HG02970 (cell line): ENCODE results near the gene TSSK2.
A peak's percentile ranks its signal among the peaks of the same experiment; 100 is the strongest.

Source experiments
- ATAC-seq: cut with Tn5 transposase; IDR thresholded peaks from one replicate; pipeline ENCODE4 v1.9.1; 2021; ENCODE audit warnings: mild to moderate bottlenecking, moderate library complexity, moderate number of reproducible peaks; ENCODE audit not compliant: unreplicated experiment, low FRiP score

The TSSK2 gene

GRCh38 chr22:19105867-19106802 lies 25.0 kb upstream of the TSSK2 start:
- no peak for ATAC-seq

- ATAC-seq = no peak
Measured at GRCh38 chr22:19106886-19107729, 24.0 kb upstream of the TSSK2 start.

- no peak for ATAC-seq
Measured at GRCh38 chr22:19107730-19108074, 23.4 kb upstream of the TSSK2 start.

GRCh38 chr22:19108807-19109197 lies 22.3 kb upstream of the TSSK2 start:
- no peak for ATAC-seq

- ATAC-seq = no peak
Measured at GRCh38 chr22:19109198-19110063, 21.7 kb upstream of the TSSK2 start.

- ATAC-seq = no peak
Measured at GRCh38 chr22:19110064-19110458, 21.0 kb upstream of the TSSK2 start.

GRCh38 chr22:19110646-19111045 lies 20.5 kb upstream of the TSSK2 start:
- ATAC-seq = no peak

- no peak for ATAC-seq
Measured at GRCh38 chr22:19111140-19111539, 20.0 kb upstream of the TSSK2 start.

GRCh38 chr22:19111584-19111983 lies 19.5 kb upstream of the TSSK2 start:
- ATAC-seq = no peak

- no peak for ATAC-seq
Measured at GRCh38 chr22:19113429-19113828, 17.7 kb upstream of the TSSK2 start.

GRCh38 chr22:19114984-19115552 lies 16.0 kb upstream of the TSSK2 start:
- no peak for ATAC-seq

- ATAC-seq = no peak
Measured at GRCh38 chr22:19115628-19116027, 15.5 kb upstream of the TSSK2 start.

- ATAC-seq = no peak
Measured at GRCh38 chr22:19117111-19117512, 14.0 kb upstream of the TSSK2 start.

- no peak for ATAC-seq
Measured at GRCh38 chr22:19118329-19118880, 12.7 kb upstream of the TSSK2 start.

GRCh38 chr22:19119949-19120348 lies 11.2 kb upstream of the TSSK2 start:
- no peak for ATAC-seq

GRCh38 chr22:19120829-19121630 lies 10.1 kb upstream of the TSSK2 start:
- ATAC-seq = peak; percentile 3

GRCh38 chr22:19121631-19122142 lies 9.4 kb upstream of the TSSK2 start:
- peak; percentile 27 for ATAC-seq

GRCh38 chr22:19122143-19122751 lies 8.9 kb upstream of the TSSK2 start, which contains the start of gene DGCR2:
Gene DGCR2 (minus strand): TSS chr22:19122412. CDS start chr22:19122206, 206 bp downstream.
- ATAC-seq = peak; percentile 76
